HepG2 (cell line): Measurements from ENCODE around the gene UBE2G2. TPM values are rescaled to one million over a fixed set of nuclear protein-coding genes. Genes with fewer than 3 reads are reported as not detected.

Experiments
- GABPA ChIP-seq, 2 experiments: IDR thresholded peaks; 2 replicates each; pipeline ENCODE4 v1.6.1; 2011 to 2016; ENCODE audit warnings: low read depth in 2 of 2, low read length in 1 of 2, missing biosample characterization in 1 of 2, missing genetic modification characterization in 1 of 2
- HDAC2 ChIP-seq: sonication (generic); formaldehyde crosslinking; IDR thresholded peaks from 2 replicates; pipeline ENCODE4 v1.4.0; 2020; ENCODE audit warnings: missing genetic modification reagents
- PCBP2 ChIP-seq: fragments of 200-400 bp; formaldehyde crosslinking; optimal IDR thresholded peaks from 2 replicates; pipeline ENCODE3; 2018; ENCODE audit warnings: low read length, low read depth; ENCODE audit not compliant: poor library complexity, severe bottlenecking
- ZBTB3 ChIP-seq: sonication (generic); formaldehyde crosslinking; IDR thresholded peaks from 2 replicates; pipeline ENCODE4 v1.4.0; 2020; ENCODE audit warnings: low read depth, mild to moderate bottlenecking, moderate library complexity, missing genetic modification reagents, borderline replicate concordance
- ZNF253 ChIP-seq: sonication (generic); formaldehyde crosslinking; IDR thresholded peaks from 2 replicates; pipeline ENCODE4 v1.8.0; 2022; ENCODE audit warnings: mild to moderate bottlenecking, missing genetic modification reagents, borderline replicate concordance
- ZNF292 ChIP-seq: sonication (generic); formaldehyde crosslinking; IDR thresholded peaks from 2 replicates; pipeline ENCODE4 v1.8.1; 2022; ENCODE audit warnings: mild to moderate bottlenecking, low read depth, missing genetic modification reagents, borderline replicate concordance
- ZNF451 ChIP-seq: sonication (generic); formaldehyde crosslinking; IDR thresholded peaks from 2 replicates; pipeline ENCODE4 v1.5.0; 2020; ENCODE audit warnings: mild to moderate bottlenecking, missing genetic modification reagents
- ZNF552 ChIP-seq: sonication (generic); formaldehyde crosslinking; IDR thresholded peaks from 2 replicates; pipeline ENCODE4 v1.9.0; 2022; ENCODE audit warnings: missing genetic modification reagents, mild to moderate bottlenecking, borderline replicate concordance
- ZNF605 ChIP-seq: sonication (generic); formaldehyde crosslinking; IDR thresholded peaks from 2 replicates; pipeline ENCODE4 v1.8.0; 2022; ENCODE audit warnings: mild to moderate bottlenecking, missing genetic modification reagents
- ZNF616 ChIP-seq: sonication (generic); formaldehyde crosslinking; IDR thresholded peaks from 2 replicates; pipeline ENCODE4 v1.5.0; 2020; ENCODE audit warnings: low read depth, mild to moderate bottlenecking, missing genetic modification reagents
- ZSCAN21 ChIP-seq: sonication (generic); formaldehyde crosslinking; IDR thresholded peaks from 2 replicates; pipeline ENCODE4 v1.8.0; 2022; ENCODE audit warnings: mild to moderate bottlenecking, missing genetic modification reagents, moderate library complexity, borderline replicate concordance
- polyA plus RNA-seq, 8 experiments: library from polyadenylated mRNA; depleted of rRNA in 3 of 8; stranded (reverse) in 7 of 8; unstranded in 1 of 8; fragments of >200 nt; fragmentation: Illumina TruSeq in 4 of 8; extraction: Trizol in 4 of 8; gene quantifications; 2 replicates each; pipeline versions ENCODE4 v1.2.1 to v1.2.3, GENCODE V29; 2011 to 2016; ENCODE audit warnings: low read depth in 4 of 8, missing spikeins in 1 of 8, mixed read lengths in 1 of 8; ENCODE audit not compliant: insufficient read depth in 1 of 8
- total RNA-seq, 5 experiments: library from RNA; depleted of rRNA; stranded (reverse); fragments of >200 nt; fragmentation: Illumina TruSeq; extraction: Trizol; gene quantifications; 2 replicates each; pipeline ENCODE4 v1.2.3, GENCODE V29; 2016; ENCODE audit warnings: low read depth in 1 of 5
- TF ChIP-seq, protein P1 (sequence below), 2 experiments: fragments of 450-650 bp in 1 of 2; sonication (generic) in 1 of 2; formaldehyde crosslinking in 1 of 2; IDR thresholded peaks; 2 replicates each; pipeline versions ENCODE4 v1.6.1 to v1.8.0; 2016 to 2022; ENCODE audit warnings: antibody characterized with exemption in 1 of 2, mild to moderate bottlenecking in 1 of 2, missing genetic modification reagents in 1 of 2
- TF ChIP-seq, protein P2 (sequence below): sonication (generic); formaldehyde crosslinking; IDR thresholded peaks from 2 replicates; pipeline ENCODE4 v1.5.0; 2020; ENCODE audit warnings: mild to moderate bottlenecking, missing genetic modification reagents
- TF ChIP-seq, protein P3 (sequence below): sonication (generic); formaldehyde crosslinking; conservative IDR thresholded peaks from 2 replicates; pipeline ENCODE4 v1.8.0; 2022; ENCODE audit warnings: low read depth, missing genetic modification reagents

The UBE2G2 gene
- total and polyA plus RNA-seq, 2 of the 13 experiments (the other 11 are each of a cell fraction or from before 2014, with no cell fraction given), result 55.4 to 92.0 TPM

DNA sequence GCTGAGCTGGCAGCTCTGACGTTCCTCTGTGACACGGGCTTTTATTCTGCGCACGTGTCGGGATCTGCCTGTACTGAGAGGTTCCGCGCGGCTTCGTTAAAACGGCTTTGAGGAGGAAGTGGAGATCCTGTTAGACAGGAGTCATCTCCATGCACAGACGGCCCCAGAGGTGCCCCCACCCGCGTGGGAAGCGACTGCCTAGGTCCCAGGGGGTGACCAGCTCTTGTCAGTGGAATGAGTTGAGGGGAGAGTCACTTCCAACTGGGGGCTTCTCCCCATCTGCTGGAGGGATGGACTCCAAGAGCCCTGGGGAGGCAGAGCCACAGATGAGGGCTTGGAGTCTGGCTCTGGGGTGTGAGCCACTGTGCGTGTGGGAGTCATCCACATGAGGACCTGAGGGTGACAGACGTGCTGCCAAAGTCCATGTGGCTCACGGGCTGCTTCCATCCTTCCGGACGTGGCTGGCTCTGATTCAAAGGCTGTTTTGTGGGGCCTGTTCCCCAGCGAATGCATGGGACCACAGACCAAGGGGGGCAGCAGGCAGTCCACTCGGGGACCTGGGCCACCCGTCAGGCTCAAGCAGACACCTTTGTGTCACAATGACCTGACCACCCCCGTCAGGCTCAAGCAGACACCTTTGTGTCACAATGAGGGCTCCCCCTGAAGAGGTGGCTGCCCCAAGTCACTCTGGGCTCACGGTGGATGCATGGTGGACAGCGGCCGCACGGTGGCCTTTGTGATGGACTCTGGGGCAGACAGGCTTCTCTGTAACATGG lies 45.1 kb upstream of the UBE2G2 start (continued):
- TF ChIP-seq, protein P1, sequence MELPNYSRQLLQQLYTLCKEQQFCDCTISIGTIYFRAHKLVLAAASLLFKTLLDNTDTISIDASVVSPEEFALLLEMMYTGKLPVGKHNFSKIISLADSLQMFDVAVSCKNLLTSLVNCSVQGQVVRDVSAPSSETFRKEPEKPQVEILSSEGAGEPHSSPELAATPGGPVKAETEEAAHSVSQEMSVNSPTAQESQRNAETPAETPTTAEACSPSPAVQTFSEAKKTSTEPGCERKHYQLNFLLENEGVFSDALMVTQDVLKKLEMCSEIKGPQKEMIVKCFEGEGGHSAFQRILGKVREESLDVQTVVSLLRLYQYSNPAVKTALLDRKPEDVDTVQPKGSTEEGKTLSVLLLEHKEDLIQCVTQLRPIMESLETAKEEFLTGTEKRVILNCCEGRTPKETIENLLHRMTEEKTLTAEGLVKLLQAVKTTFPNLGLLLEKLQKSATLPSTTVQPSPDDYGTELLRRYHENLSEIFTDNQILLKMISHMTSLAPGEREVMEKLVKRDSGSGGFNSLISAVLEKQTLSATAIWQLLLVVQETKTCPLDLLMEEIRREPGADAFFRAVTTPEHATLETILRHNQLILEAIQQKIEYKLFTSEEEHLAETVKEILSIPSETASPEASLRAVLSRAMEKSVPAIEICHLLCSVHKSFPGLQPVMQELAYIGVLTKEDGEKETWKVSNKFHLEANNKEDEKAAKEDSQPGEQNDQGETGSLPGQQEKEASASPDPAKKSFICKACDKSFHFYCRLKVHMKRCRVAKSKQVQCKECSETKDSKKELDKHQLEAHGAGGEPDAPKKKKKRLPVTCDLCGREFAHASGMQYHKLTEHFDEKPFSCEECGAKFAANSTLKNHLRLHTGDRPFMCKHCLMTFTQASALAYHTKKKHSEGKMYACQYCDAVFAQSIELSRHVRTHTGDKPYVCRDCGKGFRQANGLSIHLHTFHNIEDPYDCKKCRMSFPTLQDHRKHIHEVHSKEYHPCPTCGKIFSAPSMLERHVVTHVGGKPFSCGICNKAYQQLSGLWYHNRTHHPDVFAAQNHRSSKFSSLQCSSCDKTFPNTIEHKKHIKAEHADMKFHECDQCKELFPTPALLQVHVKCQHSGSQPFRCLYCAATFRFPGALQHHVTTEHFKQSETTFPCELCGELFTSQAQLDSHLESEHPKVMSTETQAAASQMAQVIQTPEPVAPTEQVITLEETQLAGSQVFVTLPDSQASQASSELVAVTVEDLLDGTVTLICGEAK (IDR thresholded peaks at IDR 0.05), result no peak
- TF ChIP-seq, protein P1 (CRISPR knock-in tag; IDR thresholded peaks at IDR 0.05), result 0 out of 2 replicates have a peak, but pooled peaks have one; percentile 28
- TF ChIP-seq ZNF253 (CRISPR knock-in tag), result no peak
- 0 out of 2 replicates have a peak, but pooled peaks have one; percentile 17 for TF ChIP-seq ZNF605 (CRISPR knock-in tag)
- TF ChIP-seq, protein P2, sequence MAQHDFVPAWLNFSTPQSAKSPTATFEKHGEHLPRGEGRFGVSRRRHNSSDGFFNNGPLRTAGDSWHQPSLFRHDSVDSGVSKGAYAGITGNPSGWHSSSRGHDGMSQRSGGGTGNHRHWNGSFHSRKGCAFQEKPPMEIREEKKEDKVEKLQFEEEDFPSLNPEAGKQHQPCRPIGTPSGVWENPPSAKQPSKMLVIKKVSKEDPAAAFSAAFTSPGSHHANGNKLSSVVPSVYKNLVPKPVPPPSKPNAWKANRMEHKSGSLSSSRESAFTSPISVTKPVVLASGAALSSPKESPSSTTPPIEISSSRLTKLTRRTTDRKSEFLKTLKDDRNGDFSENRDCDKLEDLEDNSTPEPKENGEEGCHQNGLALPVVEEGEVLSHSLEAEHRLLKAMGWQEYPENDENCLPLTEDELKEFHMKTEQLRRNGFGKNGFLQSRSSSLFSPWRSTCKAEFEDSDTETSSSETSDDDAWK (CRISPR knock-in tag), result no peak
- TF ChIP-seq, protein P3, sequence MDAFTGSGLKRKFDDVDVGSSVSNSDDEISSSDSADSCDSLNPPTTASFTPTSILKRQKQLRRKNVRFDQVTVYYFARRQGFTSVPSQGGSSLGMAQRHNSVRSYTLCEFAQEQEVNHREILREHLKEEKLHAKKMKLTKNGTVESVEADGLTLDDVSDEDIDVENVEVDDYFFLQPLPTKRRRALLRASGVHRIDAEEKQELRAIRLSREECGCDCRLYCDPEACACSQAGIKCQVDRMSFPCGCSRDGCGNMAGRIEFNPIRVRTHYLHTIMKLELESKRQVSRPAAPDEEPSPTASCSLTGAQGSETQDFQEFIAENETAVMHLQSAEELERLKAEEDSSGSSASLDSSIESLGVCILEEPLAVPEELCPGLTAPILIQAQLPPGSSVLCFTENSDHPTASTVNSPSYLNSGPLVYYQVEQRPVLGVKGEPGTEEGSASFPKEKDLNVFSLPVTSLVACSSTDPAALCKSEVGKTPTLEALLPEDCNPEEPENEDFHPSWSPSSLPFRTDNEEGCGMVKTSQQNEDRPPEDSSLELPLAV (CRISPR knock-in tag), result no peak
- TF ChIP-seq ZBTB3 (CRISPR knock-in tag), result no peak
- TF ChIP-seq ZNF552 (CRISPR knock-in tag), result no peak
- peak; percentile 49; the same call in 1 of the 2 replicates for TF ChIP-seq ZNF616 (CRISPR knock-in tag)
- no peak for TF ChIP-seq PCBP2
- no peak; the same call in 1 of the 2 replicates for TF ChIP-seq ZNF451 (CRISPR knock-in tag)
- peak; percentile 62 for TF ChIP-seq HDAC2 (CRISPR knock-in tag)
- peak; percentile 72; the same call in 1 of the 2 replicates for TF ChIP-seq ZSCAN21 (CRISPR knock-in tag)
- no peak for TF ChIP-seq GABPA (IDR thresholded peaks at IDR 0.05; ENCODE audit: low read depth, low read length)
- TF ChIP-seq GABPA (CRISPR knock-in tag; IDR thresholded peaks at IDR 0.05; ENCODE audit: low read depth), result 0 out of 2 replicates have a peak, but pooled peaks have one; percentile 18
- no peak for TF ChIP-seq ZNF292 (CRISPR knock-in tag)
